C4-2B (cell line): ENCODE data around the gene ITGAV.

ENCODE experiments used
- H3K27ac ChIP-seq: fragments of 450-650 bp; 2 replicates; pipeline ENCODE4 v1.5.1; 2017
- ZFX ChIP-seq: fragments of 450-650 bp; IDR thresholded peaks from 2 replicates; pipeline ENCODE4 v1.6.1; 2017
- TF ChIP-seq, protein P1 (sequence below): fragments of 450-650 bp; conservative IDR thresholded peaks from 2 replicates; pipeline ENCODE4 v1.5.1; 2017; ENCODE audit warnings: mild to moderate bottlenecking

The ITGAV gene

DNA sequence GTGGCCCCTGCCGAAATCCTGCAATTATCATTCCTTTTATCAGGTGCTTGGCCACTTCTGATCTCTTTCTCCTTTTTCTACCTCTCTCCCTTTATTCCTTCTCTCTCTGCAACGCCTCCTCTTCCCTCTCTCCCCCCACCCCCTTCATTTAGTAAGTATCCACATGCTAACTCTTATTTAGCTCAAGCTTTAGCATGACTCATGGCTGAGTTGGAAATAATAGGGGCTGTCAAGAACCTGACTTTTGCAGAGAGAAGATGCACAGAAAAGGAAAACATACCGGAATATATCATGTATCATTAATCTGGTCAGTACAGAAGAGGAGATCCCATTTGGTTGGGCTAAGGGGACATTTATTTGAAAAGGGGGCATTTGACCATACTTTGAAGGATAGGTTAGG, 137.1 kb downstream of the ITGAV start:
- no peak overlapping the region for H3K27ac ChIP-seq
- TF ChIP-seq, protein P1, sequence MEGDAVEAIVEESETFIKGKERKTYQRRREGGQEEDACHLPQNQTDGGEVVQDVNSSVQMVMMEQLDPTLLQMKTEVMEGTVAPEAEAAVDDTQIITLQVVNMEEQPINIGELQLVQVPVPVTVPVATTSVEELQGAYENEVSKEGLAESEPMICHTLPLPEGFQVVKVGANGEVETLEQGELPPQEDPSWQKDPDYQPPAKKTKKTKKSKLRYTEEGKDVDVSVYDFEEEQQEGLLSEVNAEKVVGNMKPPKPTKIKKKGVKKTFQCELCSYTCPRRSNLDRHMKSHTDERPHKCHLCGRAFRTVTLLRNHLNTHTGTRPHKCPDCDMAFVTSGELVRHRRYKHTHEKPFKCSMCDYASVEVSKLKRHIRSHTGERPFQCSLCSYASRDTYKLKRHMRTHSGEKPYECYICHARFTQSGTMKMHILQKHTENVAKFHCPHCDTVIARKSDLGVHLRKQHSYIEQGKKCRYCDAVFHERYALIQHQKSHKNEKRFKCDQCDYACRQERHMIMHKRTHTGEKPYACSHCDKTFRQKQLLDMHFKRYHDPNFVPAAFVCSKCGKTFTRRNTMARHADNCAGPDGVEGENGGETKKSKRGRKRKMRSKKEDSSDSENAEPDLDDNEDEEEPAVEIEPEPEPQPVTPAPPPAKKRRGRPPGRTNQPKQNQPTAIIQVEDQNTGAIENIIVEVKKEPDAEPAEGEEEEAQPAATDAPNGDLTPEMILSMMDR = no peak
- TF ChIP-seq ZFX = no peak

DNA sequence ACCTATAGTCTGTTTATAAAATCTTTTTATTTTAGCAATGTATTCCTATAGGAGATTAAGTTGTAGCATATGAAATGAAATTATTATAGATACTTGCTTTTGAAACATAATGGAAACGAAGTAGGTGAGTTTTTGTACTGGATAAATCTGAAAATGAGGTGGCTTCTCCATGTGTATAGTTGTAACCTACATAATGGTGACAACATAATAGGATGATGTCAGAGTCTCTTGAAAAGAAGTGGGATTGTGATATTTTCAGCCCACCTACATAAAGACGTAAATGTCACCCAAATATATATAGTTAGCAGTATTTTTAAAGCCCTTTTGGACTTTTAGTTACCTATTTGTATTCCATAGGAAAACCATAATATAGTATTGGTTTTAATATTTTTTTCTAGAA, 138.8 kb downstream of the ITGAV start:
- no peak overlapping the region for H3K27ac ChIP-seq
- TF ChIP-seq, protein P1 = no peak
- no peak for TF ChIP-seq ZFX
